ENCODE measurements around the gene PYCARD. TPM values are rescaled to one million over a fixed set of nuclear protein-coding genes. Genes with fewer than 3 reads are reported as not detected.

Gene PYCARD
- total RNA-seq, 1 donor from 2014 or later, result 2.9 TPM

- Mint-ChIP-seq H3K27ac (ENCODE audit: unreplicated experiment) (peak overlapping the region; percentile 100), H3K4me3 (ENCODE audit: unreplicated experiment) (peak overlapping the region; percentile 96), H3K4me1 (ENCODE audit: low read depth) (peaks cover 51% of the 10 kb centered on the region), H3K9me3 (ENCODE audit: low read depth) (no peaks in the 10 kb centered on the region), H3K36me3 (ENCODE audit: low read depth) (peaks cover 59% of the 10 kb centered on the region), H3K27me3 (ENCODE audit: low read depth) (no peaks in the 10 kb centered on the region)
- no peak for TF ChIP-seq CTCF (IDR thresholded peaks at IDR 0.05)
- peak; percentile 39 for DNase-seq (ENCODE audit: low spot score)
Measured at GRCh38 chr16:31183432-31184428, 18.8 kb downstream of the PYCARD start.

DNA sequence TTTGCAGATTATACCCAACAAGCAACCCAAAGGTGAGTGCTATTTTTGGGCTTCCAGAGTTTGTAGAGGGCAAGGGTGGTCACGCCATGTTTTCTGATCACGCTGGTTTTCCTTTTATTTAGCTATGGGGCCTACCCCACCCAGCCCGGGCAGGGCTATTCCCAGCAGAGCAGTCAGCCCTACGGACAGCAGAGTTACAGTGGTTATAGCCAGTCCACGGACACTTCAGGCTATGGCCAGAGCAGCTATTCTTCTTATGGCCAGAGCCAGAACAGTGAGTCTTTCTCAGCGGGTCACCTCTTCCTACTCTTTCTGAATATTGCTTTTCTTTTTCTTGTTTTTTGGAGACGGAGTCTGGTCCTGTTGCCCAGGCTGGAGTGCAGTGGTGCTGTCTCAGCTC, 20.2 kb downstream of the PYCARD start:
- Mint-ChIP-seq H3K36me3 (ENCODE audit: low read depth) (peaks cover 46% of the 10 kb centered on the region), H3K4me1 (ENCODE audit: low read depth) (peaks cover 53% of the 10 kb centered on the region)
- peak; percentile 33 for DNase-seq (ENCODE audit: low spot score)

DNA sequence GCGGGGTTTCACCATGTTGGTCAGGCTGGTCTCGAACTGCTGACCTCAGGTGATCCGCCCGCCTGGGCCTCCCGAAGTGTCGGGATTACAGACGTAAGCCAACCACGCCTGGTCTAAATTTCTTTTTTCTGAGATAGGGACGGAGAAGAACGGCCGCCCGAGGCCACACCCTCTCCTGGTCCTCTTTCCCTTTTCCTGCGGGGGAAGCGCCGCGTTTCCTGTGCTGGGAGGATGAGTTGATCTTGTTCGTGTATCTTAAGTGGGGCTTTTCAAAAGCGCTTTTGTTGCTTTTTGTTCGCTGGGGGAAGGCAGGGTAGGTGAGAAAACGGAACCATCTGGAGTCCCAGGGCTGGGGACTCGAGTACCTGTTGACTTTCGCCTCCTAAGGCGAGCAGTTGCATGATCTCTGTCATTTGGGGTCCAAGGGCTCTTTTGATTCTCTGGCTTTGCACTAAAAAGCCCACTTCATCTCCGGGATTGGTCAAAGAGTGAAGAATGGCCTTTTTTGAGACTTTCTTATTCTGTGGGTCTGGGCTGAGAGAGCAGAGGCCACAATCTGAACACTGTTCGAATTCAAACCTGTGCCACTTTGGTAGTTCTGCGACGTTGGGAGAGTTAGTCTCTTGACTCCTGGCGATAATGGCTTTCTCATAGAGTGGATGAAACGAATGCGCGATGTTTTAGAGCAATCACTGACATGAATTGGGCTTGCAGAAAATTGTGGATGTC, 21.3 kb downstream of the PYCARD start:
- TF ChIP-seq CTCF (IDR thresholded peaks at IDR 0.05), result no peak
- Mint-ChIP-seq H3K36me3 (ENCODE audit: low read depth) (peaks cover 36% of the 10 kb centered on the region), H3K27me3 (ENCODE audit: low read depth) (no peaks in the 10 kb centered on the region), H3K27ac (ENCODE audit: unreplicated experiment) (peak overlapping the region; percentile 100), H3K9me3 (ENCODE audit: low read depth) (no peaks in the 10 kb centered on the region), H3K4me1 (ENCODE audit: low read depth) (peaks cover 51% of the 10 kb centered on the region), H3K4me3 (ENCODE audit: unreplicated experiment) (peak overlapping the region; percentile 96)
- DNase-seq (ENCODE audit: low spot score), result peak; percentile 64

More for the DNA sequence above, 20.2 kb downstream of the PYCARD start:
- peak overlapping the region; percentile 96 for H3K4me3 Mint-ChIP-seq (ENCODE audit: unreplicated experiment)
- no peak for TF ChIP-seq CTCF (IDR thresholded peaks at IDR 0.05)
- H3K27me3 Mint-ChIP-seq (ENCODE audit: low read depth), result no peaks in the 10 kb centered on the region
- peak overlapping the region; percentile 100 for H3K27ac Mint-ChIP-seq (ENCODE audit: unreplicated experiment)
- no peaks in the 10 kb centered on the region for H3K9me3 Mint-ChIP-seq (ENCODE audit: low read depth)

DNA sequence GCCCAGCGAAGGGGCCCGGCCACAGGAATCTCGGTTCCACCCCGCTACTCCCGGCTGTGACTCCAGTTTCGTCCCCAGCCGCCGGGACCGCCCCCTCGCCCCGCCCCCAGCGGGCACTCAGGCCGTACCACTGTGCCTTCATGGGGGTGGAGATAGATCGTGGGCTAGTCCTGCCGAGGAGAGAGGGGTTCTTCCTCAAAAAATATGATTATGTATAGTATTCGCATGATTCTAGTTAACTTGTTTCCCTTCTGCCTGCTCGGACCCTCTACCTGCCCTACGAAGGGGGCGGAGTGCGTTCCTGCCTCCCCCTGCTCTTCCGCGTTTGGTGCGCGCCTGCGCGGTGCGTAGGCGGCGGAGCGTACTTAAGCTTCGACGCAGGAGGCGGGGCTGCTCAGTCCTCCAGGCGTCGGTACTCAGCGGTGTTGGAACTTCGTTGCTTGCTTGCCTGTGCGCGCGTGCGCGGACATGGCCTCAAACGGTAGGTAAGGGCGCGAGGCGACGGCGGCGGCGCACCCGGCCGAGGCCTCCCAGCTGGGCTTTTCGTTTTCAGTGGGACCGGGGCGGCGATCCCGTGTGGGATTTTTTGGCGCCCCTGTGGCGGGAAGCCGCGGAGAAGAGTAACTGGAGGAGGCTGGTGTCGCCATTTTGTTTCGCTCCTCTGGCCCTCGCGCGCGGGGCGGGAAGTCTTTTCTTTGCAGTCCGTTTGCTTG, 22.7 kb downstream of the PYCARD start, which contains the start of gene FUS:
Gene FUS (plus strand): TSS at position 393 of the 713 bp plus-strand sequence. CDS start 76 bp downstream, at position 469.
- Mint-ChIP-seq H3K36me3 (ENCODE audit: low read depth) (peaks cover 25% of the 10 kb centered on the region), H3K27me3 (ENCODE audit: low read depth) (no peaks in the 10 kb centered on the region), H3K9me3 (ENCODE audit: low read depth) (no peaks in the 10 kb centered on the region), H3K4me3 (ENCODE audit: unreplicated experiment) (peak within 1 kb of the TSS; percentile 96), H3K27ac (ENCODE audit: unreplicated experiment) (peak within 1 kb of the TSS; percentile 100), H3K4me1 (ENCODE audit: low read depth) (peaks cover 42% of the 10 kb centered on the region)
- peak; percentile 95 for DNase-seq (ENCODE audit: low spot score)
- no peak for TF ChIP-seq CTCF (IDR thresholded peaks at IDR 0.05)

Data from chondrocyte (in vitro differentiated cells).